HG02852 (cell line): ENCODE data around the gene CALHM1.
"Not testable (repeated sequence)": the region's sequence is repeated elsewhere in the genome, so short reads cannot be mapped to it uniquely, and the experiment has no call there.

Experiments used
- ATAC-seq: cut with Tn5 transposase; IDR thresholded peaks from one replicate; pipeline ENCODE4 v1.9.1; 2021; ENCODE audit warnings: mild to moderate bottlenecking, moderate library complexity; ENCODE audit not compliant: unreplicated experiment

Gene CALHM1

GRCh38 chr10:103433858-103434257, 24.8 kb downstream of the CALHM1 start:
- no peak for ATAC-seq

- no peak for ATAC-seq
These were observed 26.8 kb downstream of the CALHM1 start for GRCh38 chr10:103431902-103432301.

GRCh38 chr10:103429647-103430046, 29.1 kb downstream of the CALHM1 start:
- ATAC-seq = no peak

- no peak for ATAC-seq
These were observed 29.6 kb downstream of the CALHM1 start for GRCh38 chr10:103428989-103429643.

GRCh38 chr10:103427866-103428265, 30.8 kb downstream of the CALHM1 start:
- ATAC-seq = no peak

GRCh38 chr10:103423748-103424147, 35.0 kb downstream of the CALHM1 start:
- ATAC-seq = no peak

GRCh38 chr10:103419101-103419500, 39.6 kb downstream of the CALHM1 start:
- no peak for ATAC-seq

- ATAC-seq = no peak
These were observed 41.1 kb downstream of the CALHM1 start for GRCh38 chr10:103417601-103418000.

- not testable (repeated sequence) for ATAC-seq
These were observed 41.6 kb downstream of the CALHM1 start for GRCh38 chr10:103417148-103417469.

- ATAC-seq = no peak
These were observed 42.1 kb downstream of the CALHM1 start for GRCh38 chr10:103416436-103417147.

- ATAC-seq = no peak
These were observed 43.1 kb downstream of the CALHM1 start for GRCh38 chr10:103415581-103415980.

- no peak for ATAC-seq
These were observed 45.1 kb downstream of the CALHM1 start for GRCh38 chr10:103413564-103413963.
